RCC 7860 (cell line): ENCODE results near the gene PTOV1.

Experiments used
- DNase-seq: peaks from one replicate; pipeline ENCODE4 v3.0.0-alpha.2; 2015; ENCODE audit warnings: low spot score
- FAIRE-seq: peaks from 2 replicates; lab custom pipeline; 2012; peaks lifted over from hg19 to GRCh38; lab: Jason Lieb, UNC

PTOV1 gene

GRCh38 chr19:49840736-49841249 lies 10.2 kb upstream of the PTOV1 start:
- no peak for DNase-seq
- FAIRE-seq, result no peak

GRCh38 chr19:49843265-49843664 lies 7.7 kb upstream of the PTOV1 start:
- DNase-seq (no peak), FAIRE-seq (no peak)

GRCh38 chr19:49844138-49845095 lies 6.5 kb upstream of the PTOV1 start:
- no peak for FAIRE-seq

GRCh38 chr19:49845414-49845813 lies 5.5 kb upstream of the PTOV1 start:
- DNase-seq (no peak), FAIRE-seq (no peak)

More at GRCh38 chr19:49844138-49845095, 6.5 kb upstream of the PTOV1 start:
- no peak for DNase-seq

- no peak for DNase-seq
- FAIRE-seq, result no peak
These were observed 4.6 kb upstream of the PTOV1 start for GRCh38 chr19:49846408-49846807.

- DNase-seq (peak; percentile 72), FAIRE-seq (peak; percentile 86)
These were observed 2.9 kb upstream of the PTOV1 start for GRCh38 chr19:49847731-49848696.

- FAIRE-seq (no peak), DNase-seq (no peak)
These were observed 2.0 kb upstream of the PTOV1 start for GRCh38 chr19:49848938-49849337.

- FAIRE-seq (no peak), DNase-seq (no peak)
These were observed 1.3 kb upstream of the PTOV1 start for GRCh38 chr19:49849433-49850220.

- DNase-seq (no peak), FAIRE-seq (no peak)
These were observed 805 bp upstream of the PTOV1 start for GRCh38 chr19:49850221-49850486.

GRCh38 chr19:49851456-49852259 lies 699 bp downstream of the PTOV1 start:
- FAIRE-seq (no peak), DNase-seq (no peak)

- no peak for DNase-seq
- no peak for FAIRE-seq
These were observed 1.7 kb downstream of the PTOV1 start for GRCh38 chr19:49852631-49853126.

- FAIRE-seq (no peak), DNase-seq (no peak)
These were observed 3.0 kb downstream of the PTOV1 start for GRCh38 chr19:49853852-49854377.

- FAIRE-seq, result no peak
- no peak for DNase-seq
These were observed 3.7 kb downstream of the PTOV1 start for GRCh38 chr19:49854378-49855263.

- DNase-seq (no peak), FAIRE-seq (no peak)
These were observed 4.3 kb downstream of the PTOV1 start for GRCh38 chr19:49855277-49855675.

- no peak for DNase-seq
These were observed 5.0 kb downstream of the PTOV1 start for GRCh38 chr19:49855676-49856573.

GRCh38 chr19:49856574-49857021 lies 5.6 kb downstream of the PTOV1 start:
- no peak for FAIRE-seq

More at GRCh38 chr19:49855676-49856573, 5.0 kb downstream of the PTOV1 start:
- FAIRE-seq, result no peak

More at GRCh38 chr19:49856574-49857021, 5.6 kb downstream of the PTOV1 start:
- no peak for DNase-seq
